Measurements from ENCODE around the gene TBC1D1.

TBC1D1 gene

DNA sequence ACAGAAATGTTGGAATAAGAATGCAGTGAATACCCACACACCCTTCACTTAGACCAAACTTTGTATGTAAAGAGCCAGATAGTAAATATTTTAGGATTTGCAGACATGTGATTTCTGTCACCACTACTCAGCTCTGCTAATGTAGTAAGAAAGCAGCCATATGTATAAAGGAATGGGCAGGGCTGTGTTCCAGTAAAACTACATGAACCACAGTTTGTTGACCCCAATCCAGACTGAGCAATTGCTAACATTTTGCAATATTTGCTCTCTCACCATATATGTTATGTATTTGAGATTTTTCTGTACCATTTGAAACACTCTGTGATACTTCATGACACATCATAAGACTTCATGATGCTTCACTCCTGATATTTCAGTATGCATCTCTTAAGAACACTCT is 32.0 kb upstream of the TBC1D1 start:
- TF ChIP-seq, protein P1, sequence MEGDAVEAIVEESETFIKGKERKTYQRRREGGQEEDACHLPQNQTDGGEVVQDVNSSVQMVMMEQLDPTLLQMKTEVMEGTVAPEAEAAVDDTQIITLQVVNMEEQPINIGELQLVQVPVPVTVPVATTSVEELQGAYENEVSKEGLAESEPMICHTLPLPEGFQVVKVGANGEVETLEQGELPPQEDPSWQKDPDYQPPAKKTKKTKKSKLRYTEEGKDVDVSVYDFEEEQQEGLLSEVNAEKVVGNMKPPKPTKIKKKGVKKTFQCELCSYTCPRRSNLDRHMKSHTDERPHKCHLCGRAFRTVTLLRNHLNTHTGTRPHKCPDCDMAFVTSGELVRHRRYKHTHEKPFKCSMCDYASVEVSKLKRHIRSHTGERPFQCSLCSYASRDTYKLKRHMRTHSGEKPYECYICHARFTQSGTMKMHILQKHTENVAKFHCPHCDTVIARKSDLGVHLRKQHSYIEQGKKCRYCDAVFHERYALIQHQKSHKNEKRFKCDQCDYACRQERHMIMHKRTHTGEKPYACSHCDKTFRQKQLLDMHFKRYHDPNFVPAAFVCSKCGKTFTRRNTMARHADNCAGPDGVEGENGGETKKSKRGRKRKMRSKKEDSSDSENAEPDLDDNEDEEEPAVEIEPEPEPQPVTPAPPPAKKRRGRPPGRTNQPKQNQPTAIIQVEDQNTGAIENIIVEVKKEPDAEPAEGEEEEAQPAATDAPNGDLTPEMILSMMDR (IDR thresholded peaks at IDR 0.05; ENCODE audit: insufficient read depth, low read length, poor library complexity, severe bottlenecking), result no peak
- H3K27me3 ChIP-seq (replicated peaks; ENCODE audit: control insufficient read depth, insufficient read depth, low read length), result no peaks in the 10 kb centered on the region
- DNase-seq (ENCODE audit: extremely low read depth, insufficient read length), result no peak
- H3K4me3 ChIP-seq (replicated peaks; ENCODE audit: low read depth, low read length), result no peak overlapping the region
- H3K36me3 ChIP-seq (ENCODE audit: control insufficient read depth, insufficient read depth, low read length), result peaks cover 5% of the 10 kb centered on the region

DNA sequence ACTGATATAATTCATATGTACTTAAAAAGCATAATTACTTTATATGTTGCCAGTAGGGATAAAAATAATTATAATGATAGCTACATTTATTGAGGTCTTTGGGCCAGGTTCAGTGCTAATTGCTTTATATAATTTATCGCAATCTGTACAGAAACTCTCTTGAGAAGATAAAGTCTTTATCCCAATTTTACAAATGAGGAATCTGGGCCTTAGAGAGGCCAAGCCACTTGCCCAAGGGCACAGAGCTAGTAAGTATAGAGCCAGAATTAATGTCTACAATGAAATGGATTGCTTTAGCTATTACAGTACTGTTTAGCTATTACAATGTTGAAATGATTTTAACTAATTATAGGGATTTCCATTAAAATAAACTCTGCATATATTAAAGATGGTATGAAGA is 30.6 kb upstream of the TBC1D1 start:
- Histone ChIP-seq H3K27me3 (replicated peaks; ENCODE audit: control insufficient read depth, insufficient read depth, low read length) (no peaks in the 10 kb centered on the region), H3K36me3 (ENCODE audit: control insufficient read depth, insufficient read depth, low read length) (peaks cover 5% of the 10 kb centered on the region)

DNA sequence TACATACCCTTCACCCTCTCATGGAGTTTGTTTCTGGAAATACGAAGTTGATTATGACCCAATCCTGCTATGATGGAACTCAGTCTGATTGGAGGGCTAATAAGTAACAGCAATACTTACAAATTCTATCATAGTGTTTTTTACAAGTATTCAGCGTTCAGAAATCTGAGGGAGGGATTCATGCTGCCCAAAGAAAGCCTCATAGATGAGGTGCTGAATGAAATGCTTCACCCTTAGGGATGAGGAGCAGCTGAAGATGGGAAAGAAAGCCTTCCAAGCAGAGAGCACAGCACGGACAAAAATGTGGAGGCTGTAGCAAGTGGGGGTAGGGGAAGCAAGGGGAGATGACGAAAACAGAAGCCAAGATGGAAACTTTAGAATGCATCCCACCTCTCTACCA is 27.9 kb upstream of the TBC1D1 start:
- Histone ChIP-seq H3K4me3 (replicated peaks; ENCODE audit: low read depth, low read length) (no peak overlapping the region), H3K27me3 (replicated peaks; ENCODE audit: control insufficient read depth, insufficient read depth, low read length) (no peaks in the 10 kb centered on the region), H3K36me3 (ENCODE audit: control insufficient read depth, insufficient read depth, low read length) (peaks cover 4% of the 10 kb centered on the region; the same call in 1 of the 2 replicates)
- TF ChIP-seq, protein P1 (IDR thresholded peaks at IDR 0.05; ENCODE audit: insufficient read depth, low read length, poor library complexity, severe bottlenecking), result no peak
- DNase-seq (ENCODE audit: extremely low read depth, insufficient read length), result no peak

More for the DNA sequence above, 30.6 kb upstream of the TBC1D1 start:
- DNase-seq (ENCODE audit: extremely low read depth, insufficient read length), result no peak
- TF ChIP-seq, protein P1 (IDR thresholded peaks at IDR 0.05; ENCODE audit: insufficient read depth, low read length, poor library complexity, severe bottlenecking), result no peak
- no peak overlapping the region for H3K4me3 ChIP-seq (replicated peaks; ENCODE audit: low read depth, low read length)

DNA sequence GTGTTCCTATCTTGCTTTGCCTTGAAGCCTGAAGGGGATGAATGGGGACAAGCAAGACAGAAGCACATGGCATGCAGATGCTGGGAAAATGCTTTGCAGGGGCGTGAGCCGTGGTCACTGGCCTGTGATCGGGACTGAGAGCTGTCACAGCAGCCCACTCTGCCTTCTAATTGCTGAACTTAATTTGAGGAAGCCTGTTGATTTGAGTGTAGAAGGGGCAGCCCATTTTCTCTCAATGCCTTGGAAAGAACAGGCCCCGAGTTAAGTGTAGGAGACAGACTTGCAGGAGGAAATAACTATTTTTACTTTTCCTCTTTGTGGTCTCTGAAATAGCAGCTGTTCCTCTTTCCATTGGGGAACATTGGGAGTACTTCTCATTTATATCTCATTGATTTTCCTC is 26.1 kb upstream of the TBC1D1 start:
- TF ChIP-seq, protein P1 (IDR thresholded peaks at IDR 0.05; ENCODE audit: insufficient read depth, low read length, poor library complexity, severe bottlenecking), result no peak
- DNase-seq (ENCODE audit: extremely low read depth, insufficient read length), result no peak
- no peak overlapping the region for H3K4me3 ChIP-seq (replicated peaks; ENCODE audit: low read depth, low read length)
- peaks cover 4% of the 10 kb centered on the region; the same call in 1 of the 2 replicates for H3K36me3 ChIP-seq (ENCODE audit: control insufficient read depth, insufficient read depth, low read length)
- H3K27me3 ChIP-seq (replicated peaks; ENCODE audit: control insufficient read depth, insufficient read depth, low read length), result no peaks in the 10 kb centered on the region

DNA sequence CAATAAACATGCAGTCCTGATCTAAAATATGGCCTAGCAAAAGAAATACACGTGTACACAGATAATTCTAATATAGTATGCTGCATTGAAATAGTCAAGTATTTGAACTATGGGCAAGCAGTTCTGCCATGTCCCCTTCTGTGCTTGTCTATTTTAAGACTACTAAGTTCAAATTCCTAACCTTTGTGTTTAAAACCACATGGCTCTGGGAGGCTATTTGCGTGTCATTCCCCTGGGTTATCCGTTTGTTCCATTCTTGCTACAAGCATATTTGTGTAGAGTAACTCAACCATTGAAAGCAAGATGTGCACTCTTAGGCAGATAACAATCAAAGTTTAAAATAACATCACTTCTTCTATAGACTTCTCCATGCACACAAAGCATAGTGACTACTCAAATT is 25.4 kb upstream of the TBC1D1 start:
- H3K36me3 ChIP-seq (ENCODE audit: control insufficient read depth, insufficient read depth, low read length), result peaks cover 4% of the 10 kb centered on the region; the same call in 1 of the 2 replicates
- H3K27me3 ChIP-seq (replicated peaks; ENCODE audit: control insufficient read depth, insufficient read depth, low read length), result no peaks in the 10 kb centered on the region
- TF ChIP-seq, protein P1 (IDR thresholded peaks at IDR 0.05; ENCODE audit: insufficient read depth, low read length, poor library complexity, severe bottlenecking), result no peak
- no peak overlapping the region for H3K4me3 ChIP-seq (replicated peaks; ENCODE audit: low read depth, low read length)
- no peak for DNase-seq (ENCODE audit: extremely low read depth, insufficient read length)

DNA sequence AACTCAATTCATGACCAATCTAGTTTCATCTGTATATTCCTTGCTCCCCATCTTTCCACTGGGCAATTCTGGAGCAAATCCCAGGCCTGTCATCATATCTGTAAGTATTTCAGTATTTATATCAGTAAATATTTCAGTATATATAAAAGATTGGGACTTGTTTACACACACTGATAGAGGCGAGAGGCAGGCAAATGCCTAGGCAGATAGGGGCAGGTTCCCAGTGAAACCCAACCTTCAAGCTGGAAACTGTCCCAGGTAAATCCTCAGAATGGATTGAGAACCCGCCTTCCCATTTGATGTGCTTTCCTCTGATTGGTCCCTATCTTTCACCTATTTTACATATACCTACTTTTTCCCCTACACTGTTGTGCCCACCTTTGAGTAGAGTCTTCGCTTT is 23.8 kb upstream of the TBC1D1 start:
- Histone ChIP-seq H3K27me3 (replicated peaks; ENCODE audit: control insufficient read depth, insufficient read depth, low read length) (no peaks in the 10 kb centered on the region), H3K36me3 (ENCODE audit: control insufficient read depth, insufficient read depth, low read length) (peaks cover 2% of the 10 kb centered on the region; the same call in 1 of the 2 replicates), H3K4me3 (replicated peaks; ENCODE audit: low read depth, low read length) (no peak overlapping the region)
- TF ChIP-seq, protein P1 (IDR thresholded peaks at IDR 0.05; ENCODE audit: insufficient read depth, low read length, poor library complexity, severe bottlenecking), result no peak
- DNase-seq (ENCODE audit: extremely low read depth, insufficient read length), result no peak
